Fibroblast of lung (primary cell): Measurements from ENCODE around the gene SMPDL3B. TPM values are rescaled to one million over a fixed set of nuclear protein-coding genes. Genes with fewer than 3 reads are reported as not detected.

Source experiments
- DNase-seq, 2 donors: peaks; one replicate each; pipeline versions ENCODE4 v3.0.0 to v3.0.0-alpha.2; 2010; ENCODE audit warnings: low read depth in 2 of 2
- H2AFZ ChIP-seq: 2 replicates; pipeline ENCODE4 v1.5.1; 2012; ENCODE audit warnings: low read length, control low read depth, inconsistent platforms
- H3K27ac ChIP-seq: 2 replicates; pipeline ENCODE4 v1.5.1; 2011; ENCODE audit warnings: low read length, control low read depth; ENCODE audit not compliant: insufficient read depth
- H3K27me3 ChIP-seq: 2 replicates; pipeline ENCODE4 v1.5.1; 2011; ENCODE audit warnings: mild to moderate bottlenecking, low read length; ENCODE audit not compliant: control insufficient read depth, insufficient read depth
- H3K36me3 ChIP-seq: 2 replicates; pipeline ENCODE4 v1.5.1; 2011; ENCODE audit warnings: low read length; ENCODE audit not compliant: control insufficient read depth, insufficient read depth
- H3K4me1 ChIP-seq: 2 replicates; pipeline ENCODE4 v1.5.1; 2011; ENCODE audit warnings: low read length; ENCODE audit not compliant: control insufficient read depth, insufficient read depth; ENCODE audit errors: extremely low read depth
- H3K4me2 ChIP-seq: 2 replicates; pipeline ENCODE4 v1.5.1; 2011; ENCODE audit warnings: low read length, control low read depth; ENCODE audit not compliant: insufficient read depth; ENCODE audit errors: extremely low read depth
- H3K4me3 ChIP-seq, 4 experiments: fragments of 200-600 bp in 1 of 4; sonication (generic) in 1 of 4; replicated peaks in 1 of 4; 2 replicates each; pipeline ENCODE4 v1.5.1; 2011 to 2016; ENCODE audit warnings: low read length in 4 of 4, low read depth in 3 of 4, mild to moderate bottlenecking in 3 of 4, control low read depth in 2 of 4, inconsistent platforms in 1 of 4, mixed read lengths in 1 of 4; ENCODE audit not compliant: insufficient read depth in 1 of 4; ENCODE audit errors: control extremely low read depth in 1 of 4
- H3K79me2 ChIP-seq: 2 replicates; pipeline ENCODE4 v1.5.1; 2012; ENCODE audit warnings: mild to moderate bottlenecking, low read length, inconsistent platforms; ENCODE audit not compliant: control insufficient read depth, insufficient read depth
- H3K9ac ChIP-seq: 2 replicates; pipeline ENCODE4 v1.5.1; 2011; ENCODE audit warnings: mild to moderate bottlenecking, low read length, control low read depth; ENCODE audit not compliant: insufficient read depth
- H3K9me3 ChIP-seq: 2 replicates; pipeline ENCODE4 v1.5.1; 2012; ENCODE audit warnings: low read depth, low read length; ENCODE audit not compliant: control insufficient read depth, insufficient read depth
- H4K20me1 ChIP-seq: 2 replicates; pipeline ENCODE4 v1.5.1; 2011; ENCODE audit warnings: low read length; ENCODE audit not compliant: control insufficient read depth, insufficient read depth; ENCODE audit errors: extremely low read depth
- CTCF ChIP-seq, 2 donors: IDR thresholded peaks in 1 of 2; conservative IDR thresholded peaks in 1 of 2; 1 replicate in 1 of 2; 2 replicates in 1 of 2; pipeline ENCODE4 v1.5.1; 2011 to 2012; ENCODE audit warnings: low read length in 2 of 2, control low read depth in 1 of 2, inconsistent platforms in 1 of 2, low read depth in 1 of 2, mild to moderate bottlenecking in 1 of 2
- EZH2 ChIP-seq: IDR thresholded peaks from 2 replicates; pipeline ENCODE4 v1.5.1; 2012; ENCODE audit warnings: low read length, control low read depth, mild to moderate bottlenecking; ENCODE audit errors: missing control alignments
- polyA plus RNA-seq, 2 donors: library from polyadenylated mRNA; depleted of rRNA in 1 of 2; stranded (reverse) in 1 of 2; unstranded in 1 of 2; fragments of >200 nt; gene quantifications; 2 replicates each; pipeline ENCODE4 v1.2.1, GENCODE V29; 2011 to 2012; ENCODE audit warnings: missing spikeins in 1 of 2
- total RNA-seq: library from RNA; depleted of rRNA; stranded (reverse); fragments of >200 nt; gene quantifications from 2 replicates; pipeline ENCODE4 v1.2.1, GENCODE V29; 2014

SMPDL3B gene
- total and polyA plus RNA-seq, 2 donors (not counting 1 experiment from before 2014, with no cell fraction given), result 0.17 TPM; not detected in 1

- H3K36me3 ChIP-seq, result no peaks in the 10 kb centered on the region
- peaks cover 13% of the 10 kb centered on the region for H3K27me3 ChIP-seq
- no peak overlapping the region for H3K27ac ChIP-seq
- H3K4me1 ChIP-seq, result no peaks in the 10 kb centered on the region
- H3K79me2 ChIP-seq, result no peaks in the 10 kb centered on the region
- no peak overlapping the region for H3K9ac ChIP-seq
- DNase-seq, result no peak
- H2AFZ ChIP-seq, result no peak overlapping the region
- TF ChIP-seq CTCF (conservative IDR thresholded peaks at IDR 0.05 in 1 of 2, IDR thresholded peaks at IDR 0.05 in 1 of 2; ENCODE audit: low read depth in 1 of 2, low read length in 2 of 2) (no peak), EZH2 (no peak)
- H3K9me3 ChIP-seq, result no peaks in the 10 kb centered on the region
- H4K20me1 ChIP-seq, result no peaks in the 10 kb centered on the region
- H3K4me3 ChIP-seq, result no peak overlapping the region
- H3K4me2 ChIP-seq, result no peak overlapping the region
These were observed 3.0 kb upstream of the SMPDL3B start for GRCh38 chr1:27931759-27932158.

DNA sequence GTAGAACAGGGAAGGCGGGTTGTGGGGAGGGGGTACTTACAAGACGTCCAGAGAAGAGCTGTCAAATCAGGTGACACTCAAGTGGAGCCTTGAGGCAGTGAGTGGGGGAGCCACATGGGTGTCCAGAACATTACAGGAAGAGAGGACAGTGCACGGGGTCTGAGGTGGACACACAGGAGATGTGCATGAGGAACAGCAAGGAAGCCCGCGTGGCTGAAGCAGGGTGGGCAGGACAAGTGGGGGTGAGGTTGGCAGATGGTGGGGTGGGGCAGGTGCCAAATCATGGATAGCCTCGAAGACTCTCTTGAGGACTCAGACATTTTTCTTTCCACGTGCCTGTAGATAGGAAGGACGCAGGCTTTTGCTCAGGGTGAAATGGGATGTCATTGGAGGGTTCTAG lies 921 bp downstream of the SMPDL3B start:
- no peaks in the 10 kb centered on the region for H3K9me3 ChIP-seq
- no peak for DNase-seq
- H3K9ac ChIP-seq, result no peak overlapping the region
- no peak overlapping the region for H3K4me2 ChIP-seq
- no peak overlapping the region for H2AFZ ChIP-seq
- no peak overlapping the region for H3K27ac ChIP-seq
- TF ChIP-seq EZH2 (no peak), CTCF (conservative IDR thresholded peaks at IDR 0.05 in 1 of 2, IDR thresholded peaks at IDR 0.05 in 1 of 2; ENCODE audit: low read depth in 1 of 2, low read length in 2 of 2) (no peak)
- no peaks in the 10 kb centered on the region for H3K36me3 ChIP-seq
- no peaks in the 10 kb centered on the region for H4K20me1 ChIP-seq
- no peaks in the 10 kb centered on the region for H3K79me2 ChIP-seq
- no peaks in the 10 kb centered on the region for H3K4me1 ChIP-seq
- no peak overlapping the region for H3K4me3 ChIP-seq
- H3K27me3 ChIP-seq, result peaks cover 13% of the 10 kb centered on the region

DNA sequence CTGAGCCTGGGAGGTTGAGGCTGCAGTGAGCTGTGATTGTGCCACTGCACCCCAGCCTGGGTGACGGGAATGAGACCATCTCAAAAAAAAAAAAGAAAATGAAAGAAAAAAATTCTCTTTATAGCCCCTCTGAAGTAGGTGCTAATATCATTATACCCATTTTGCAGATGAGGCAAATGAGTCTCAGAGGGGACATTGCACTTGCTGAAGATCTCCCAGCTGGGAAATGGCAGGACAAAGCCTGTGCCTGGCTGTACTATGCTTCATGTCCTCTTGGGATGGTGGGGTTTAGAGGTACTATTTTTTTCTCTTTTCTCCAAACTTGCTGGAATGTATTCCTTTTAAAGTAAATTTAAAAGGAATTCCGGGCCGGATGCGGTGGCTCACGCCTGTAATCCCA lies 1.6 kb downstream of the SMPDL3B start:
- no peak overlapping the region for H3K9ac ChIP-seq
- no peaks in the 10 kb centered on the region for H4K20me1 ChIP-seq
- no peak overlapping the region for H3K4me3 ChIP-seq
- peaks cover 13% of the 10 kb centered on the region for H3K27me3 ChIP-seq
- H2AFZ ChIP-seq, result no peak overlapping the region
- H3K27ac ChIP-seq, result no peak overlapping the region
- TF ChIP-seq EZH2 (no peak), CTCF (conservative IDR thresholded peaks at IDR 0.05 in 1 of 2, IDR thresholded peaks at IDR 0.05 in 1 of 2; ENCODE audit: low read depth in 1 of 2, low read length in 2 of 2) (no peak)
- H3K4me1 ChIP-seq, result no peaks in the 10 kb centered on the region
- DNase-seq, result no peak
- H3K79me2 ChIP-seq, result no peaks in the 10 kb centered on the region
- H3K36me3 ChIP-seq, result no peaks in the 10 kb centered on the region
- no peak overlapping the region for H3K4me2 ChIP-seq
- H3K9me3 ChIP-seq, result no peaks in the 10 kb centered on the region
